NCI-H2107 treated with DMSO at 0.1 percent for 48 hours (cell line): ENCODE results near the gene CDS2.

Experiments used
- DNase-seq: peaks from one replicate; lab custom pipeline; 2025; ENCODE audit not compliant: unreplicated experiment; lab: John Stamatoyannopoulos, UW

The CDS2 gene

GRCh38 chr20:5153152-5153467 lies 26.3 kb downstream of the CDS2 start:
- no peak for DNase-seq

DNA sequence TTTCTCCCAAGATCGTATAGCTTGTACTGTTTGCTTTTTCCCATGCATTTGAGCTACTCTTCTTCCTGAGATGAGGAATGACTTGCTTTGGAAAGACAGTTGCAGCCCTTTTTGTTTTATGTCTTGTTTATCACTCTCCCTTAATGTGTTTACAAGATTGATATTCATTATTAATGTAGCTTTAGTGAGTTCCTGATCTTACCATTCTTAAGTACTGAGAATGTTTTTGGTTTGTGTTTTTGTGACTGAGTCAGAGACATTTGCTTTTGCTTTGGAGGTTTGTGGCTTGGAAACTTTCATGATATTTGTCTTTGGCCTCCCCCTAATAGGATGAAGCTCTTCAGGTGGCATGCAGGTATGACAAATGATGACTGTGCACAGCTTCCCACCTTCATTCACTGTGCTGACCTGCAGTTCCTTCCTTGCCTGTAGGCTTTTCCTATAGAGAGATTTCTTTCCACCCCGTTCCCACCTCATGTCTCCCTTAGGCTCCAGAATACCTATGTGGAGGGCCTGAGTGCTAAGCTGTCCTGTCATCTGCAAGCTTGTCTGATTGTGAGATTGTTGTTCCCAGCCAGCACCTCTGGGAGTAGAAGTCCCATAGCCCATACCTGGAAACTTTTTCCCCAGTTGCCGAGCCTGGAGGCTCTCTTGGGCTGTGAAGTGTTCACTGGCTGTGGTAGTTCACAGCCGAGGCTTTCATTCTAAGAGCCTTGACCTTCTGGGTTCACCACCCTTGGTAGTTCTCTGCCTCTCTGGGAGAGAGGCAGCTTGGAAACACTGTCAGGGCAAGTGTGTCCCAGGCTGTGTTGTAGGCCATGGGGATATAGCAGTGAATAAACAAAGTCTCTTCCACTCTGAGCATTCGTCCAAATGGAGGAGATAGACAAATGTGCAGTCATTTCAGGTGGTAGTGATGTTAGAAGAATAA lies 27.1 kb downstream of the CDS2 start:
- DNase-seq = no peak

GRCh38 chr20:5154543-5154925 lies 27.7 kb downstream of the CDS2 start:
- DNase-seq = no peak

DNA sequence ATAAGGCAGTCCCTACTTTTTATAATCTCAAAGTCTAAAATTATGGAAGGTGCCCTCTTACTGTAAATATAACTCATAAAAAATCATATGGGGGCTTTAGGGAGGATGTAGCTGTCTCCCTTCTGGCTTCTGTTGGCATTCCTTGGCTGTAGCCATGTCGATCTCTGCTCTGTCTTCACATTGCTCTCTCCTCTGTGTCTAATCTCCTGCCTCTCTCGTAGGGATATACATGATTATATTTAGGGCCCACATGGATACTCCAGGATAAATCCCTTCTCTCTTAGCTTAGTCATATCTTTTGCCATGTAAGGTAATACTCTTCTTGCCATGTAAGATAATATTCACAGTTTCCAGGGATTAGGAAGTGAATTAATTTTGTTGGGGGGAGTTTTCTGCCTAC lies 28.6 kb downstream of the CDS2 start:
- no peak for DNase-seq

DNA sequence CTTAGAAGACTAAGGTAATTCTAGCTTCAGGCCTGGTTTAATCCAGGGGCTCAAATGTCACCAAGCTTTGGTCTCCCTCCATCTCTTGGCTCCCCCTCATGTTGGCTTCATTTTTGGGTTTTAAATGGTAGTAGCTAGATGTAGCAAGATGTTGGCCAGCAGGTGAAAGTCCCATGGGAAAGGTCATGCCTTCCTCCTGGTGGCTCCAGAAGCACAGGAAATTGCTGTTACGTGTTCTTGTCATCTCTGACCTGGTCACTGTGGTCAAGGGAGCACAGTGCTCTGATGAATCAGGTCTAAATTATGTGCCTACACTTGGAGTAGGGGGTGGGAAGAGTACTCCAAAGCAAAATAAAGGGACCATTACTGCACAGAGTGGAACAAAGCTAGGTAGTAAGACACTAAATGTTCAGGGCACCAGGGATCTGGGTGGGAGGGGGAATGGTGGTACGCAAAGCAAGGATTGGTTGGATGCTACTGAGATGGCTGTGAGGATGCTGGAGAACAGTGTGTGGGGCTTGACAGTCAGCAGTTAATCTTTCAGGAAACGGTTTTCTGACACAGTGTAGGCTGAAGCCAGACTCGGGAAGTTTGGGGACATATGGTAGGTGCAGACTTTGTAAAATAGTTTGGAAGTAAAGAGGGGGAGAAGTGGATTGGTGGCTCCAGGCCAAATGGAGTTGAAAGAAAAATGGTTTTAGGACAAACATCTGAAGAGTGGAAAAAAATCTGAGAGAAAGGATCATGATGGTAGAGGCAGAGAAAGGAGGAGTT lies 30.1 kb downstream of the CDS2 start:
- no peak for DNase-seq

DNA sequence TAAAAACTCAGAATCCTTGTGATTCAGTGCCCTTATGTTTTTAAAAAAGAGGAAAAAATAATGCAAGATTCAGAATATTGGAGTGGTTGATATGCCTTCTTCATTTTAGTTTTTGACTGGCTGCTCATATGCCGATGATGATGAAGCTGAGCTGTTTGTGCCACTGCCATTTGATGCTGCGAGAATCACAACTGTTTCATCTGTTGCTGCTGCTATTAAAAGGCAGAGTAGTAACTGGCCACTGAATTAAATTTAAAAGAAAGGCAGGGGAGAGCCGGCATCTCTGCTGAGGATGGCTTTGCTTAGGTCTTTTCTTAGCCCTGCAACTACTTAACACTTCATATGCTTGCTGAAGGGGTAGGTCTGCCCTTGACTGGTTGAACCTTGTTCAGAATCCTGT lies 33.1 kb downstream of the CDS2 start:
- no peak for DNase-seq

DNA sequence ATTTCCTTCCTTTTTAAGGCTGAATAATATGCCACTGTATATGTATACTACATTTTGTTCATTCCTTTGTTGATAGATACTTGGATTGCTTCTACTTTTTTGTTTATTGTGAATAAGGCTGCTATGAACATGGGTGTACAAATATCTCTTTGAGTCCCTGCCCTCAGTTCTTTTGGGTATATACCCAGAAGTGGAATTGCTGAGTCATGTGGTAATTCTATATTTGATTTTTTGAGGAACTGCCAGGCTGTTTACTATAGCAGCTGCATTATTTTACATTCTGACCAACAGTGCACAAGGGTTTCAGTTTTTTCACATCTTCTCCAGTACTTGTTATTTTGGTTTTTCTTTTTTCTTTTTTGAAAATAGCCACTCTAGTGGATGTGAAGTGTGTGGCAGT lies 34.1 kb downstream of the CDS2 start:
- DNase-seq = no peak

DNA sequence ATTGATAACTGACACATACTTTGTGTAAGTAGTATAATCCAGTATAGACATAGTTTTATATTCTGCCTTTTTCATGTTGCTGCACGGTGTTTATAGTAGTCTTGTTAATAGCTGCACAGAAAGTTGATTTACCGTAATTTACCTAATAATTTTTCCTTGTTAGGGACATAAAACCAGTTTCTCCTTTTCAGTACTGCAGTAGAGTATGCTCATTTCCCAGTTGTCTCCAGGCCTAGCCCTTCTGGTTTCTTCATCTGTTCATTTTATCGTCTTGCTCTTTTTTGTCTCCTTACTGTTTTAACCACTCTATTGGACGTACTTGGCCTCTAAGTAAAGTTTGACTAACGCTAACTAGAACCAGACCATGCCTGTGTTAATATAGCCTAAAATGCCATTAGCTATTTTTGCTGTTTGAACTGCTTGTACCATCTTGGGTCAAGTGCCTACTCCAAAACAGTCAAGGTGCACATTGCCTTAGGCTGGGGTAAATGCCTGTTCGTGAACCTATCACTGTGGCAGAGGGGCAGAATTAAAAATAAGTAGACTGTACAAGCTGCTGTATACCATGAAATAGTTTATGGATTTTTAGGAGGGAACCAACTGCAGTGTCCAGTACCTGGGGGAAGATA lies 34.8 kb downstream of the CDS2 start:
- no peak for DNase-seq

GRCh38 chr20:5164645-5165625 lies 38.1 kb downstream of the CDS2 start:
- DNase-seq = no peak

- DNase-seq = peak; percentile 76
Observed at GRCh38 chr20:5168651-5169396, 42.0 kb downstream of the CDS2 start.

DNA sequence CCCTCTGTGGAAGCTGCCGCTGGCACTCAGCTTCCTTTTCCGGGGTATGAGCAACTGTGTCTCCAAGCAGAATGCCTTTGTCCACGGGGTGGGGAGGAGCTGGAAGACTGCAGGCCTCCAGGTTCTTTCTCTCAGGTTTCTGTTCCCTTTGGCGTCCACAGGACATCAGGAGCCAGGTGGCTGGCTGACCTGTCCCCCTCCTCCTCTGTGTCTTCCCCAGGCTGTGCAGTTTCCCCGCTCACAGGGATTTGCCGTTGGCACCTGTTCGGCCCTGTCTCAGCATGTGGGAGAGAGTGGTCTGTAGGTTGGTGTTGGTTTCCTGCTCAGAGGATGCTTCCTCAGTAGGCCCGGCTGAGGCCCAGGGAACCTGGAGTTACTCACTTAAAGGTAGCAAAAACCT lies 43.5 kb downstream of the CDS2 start:
- no peak for DNase-seq

GRCh38 chr20:5171064-5171789 lies 44.4 kb downstream of the CDS2 start:
- peak; percentile 45 for DNase-seq

- DNase-seq = no peak
Observed at GRCh38 chr20:5171790-5172164, 45.0 kb downstream of the CDS2 start.

GRCh38 chr20:5172167-5172601 lies 45.4 kb downstream of the CDS2 start:
- DNase-seq = no peak

- no peak for DNase-seq
Observed at GRCh38 chr20:5172903-5173463, 46.2 kb downstream of the CDS2 start.

DNA sequence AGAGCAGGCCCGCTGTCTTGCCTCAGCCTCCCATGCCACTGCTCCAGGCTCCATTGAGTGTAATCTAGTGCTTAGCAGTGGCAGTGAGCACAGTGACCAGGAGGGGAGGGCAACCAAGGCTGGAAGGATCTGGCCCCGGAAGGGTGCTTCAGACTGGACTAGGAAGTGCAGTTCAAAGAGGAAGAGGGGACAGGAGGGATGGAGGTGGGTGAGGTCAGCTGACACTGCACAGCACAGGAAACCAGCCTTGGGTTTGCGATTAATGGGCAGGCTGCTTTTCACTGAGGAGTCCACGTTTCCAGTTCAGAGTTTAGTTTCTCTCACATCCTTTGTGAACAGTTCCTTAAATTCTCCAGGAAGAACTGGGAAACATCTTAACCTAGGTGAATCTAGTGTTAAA lies 46.9 kb downstream of the CDS2 start:
- no peak for DNase-seq

- DNase-seq = no peak
Observed at GRCh38 chr20:5177071-5177470, 50.3 kb downstream of the CDS2 start.

DNA sequence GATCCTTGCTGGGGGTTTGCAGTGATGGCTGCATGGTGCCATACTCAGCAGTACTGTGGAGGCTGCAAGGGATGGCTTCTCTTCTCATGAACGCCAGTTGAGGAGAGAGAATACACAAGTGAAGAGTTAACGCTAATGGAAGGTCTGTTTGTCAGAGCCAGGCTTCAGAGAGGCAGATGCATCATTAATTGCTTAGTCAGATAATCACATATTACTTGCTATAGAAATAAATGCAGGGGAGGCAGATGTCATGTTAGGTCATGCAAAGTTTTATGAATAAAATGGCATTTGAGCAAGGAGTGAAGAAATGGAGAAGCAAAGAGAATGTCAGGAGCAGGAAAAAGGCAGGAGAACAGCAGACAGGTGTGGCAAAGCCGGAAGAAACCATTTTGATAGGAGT lies 51.2 kb downstream of the CDS2 start:
- no peak for DNase-seq

GRCh38 chr20:5180421-5180820 lies 53.6 kb downstream of the CDS2 start:
- no peak for DNase-seq
